G401 (cell line): ENCODE data around the gene KIF26B. TPM values are rescaled to one million over a fixed set of nuclear protein-coding genes. Genes with fewer than 3 reads are reported as not detected.
"Not testable (repeated sequence)": the region's sequence is repeated elsewhere in the genome, so short reads cannot be mapped to it uniquely, and the experiment has no call there.

Source experiments
- DNase-seq: peaks from one replicate; pipeline ENCODE4 v3.0.0-alpha.2; 2015; ENCODE audit warnings: low spot score
- in situ Hi-C: cut with HindIII; loops from 2 replicates; pipeline ENCODE4 v1.10.0; 2016; ENCODE audit warnings: low sequenced_read_pairs, mixed read lengths
- total RNA-seq: library from RNA; depleted of rRNA; stranded (reverse); fragments of >200 nt; shearing (Covaris generic); gene quantifications from 2 replicates; pipeline ENCODE4 v1.2.3, GENCODE V29; 2014

Gene KIF26B
- total RNA-seq, 1 experiment from 2014 or later: 9.8 TPM

GRCh38 chr1:245698860-245699259 is 544.1 kb downstream of the KIF26B start:
- DNase-seq: no peak
- in situ Hi-C loops: no loop called here

- DNase-seq: no peak
- in situ Hi-C loops: no loop called here
These were observed 545.8 kb downstream of the KIF26B start for GRCh38 chr1:245700631-245701030.

GRCh38 chr1:245701631-245702030 is 546.8 kb downstream of the KIF26B start:
- DNase-seq: no peak
- in situ Hi-C loops: no loop called here

GRCh38 chr1:245702346-245702745 is 547.6 kb downstream of the KIF26B start:
- in situ Hi-C loops: no loop called here
- DNase-seq: no peak

- in situ Hi-C loops: no loop called here
- DNase-seq: no peak
These were observed 549.6 kb downstream of the KIF26B start for GRCh38 chr1:245704341-245704740.

GRCh38 chr1:245704765-245705164 is 550.0 kb downstream of the KIF26B start:
- DNase-seq: no peak
- in situ Hi-C loops: no loop called here

GRCh38 chr1:245707941-245708340 is 553.2 kb downstream of the KIF26B start:
- DNase-seq: no peak
- in situ Hi-C loops: no loop called here

GRCh38 chr1:245710961-245711903 is 556.4 kb downstream of the KIF26B start:
- in situ Hi-C loops: no loop called here
- no peak for DNase-seq

GRCh38 chr1:245714027-245714426 is 559.2 kb downstream of the KIF26B start:
- in situ Hi-C loops, DNase-seq: not testable (repeated sequence)

GRCh38 chr1:245715291-245715701 is 560.5 kb downstream of the KIF26B start:
- DNase-seq: no peak
- in situ Hi-C loops: no loop called here

GRCh38 chr1:245715970-245716369 is 561.2 kb downstream of the KIF26B start:
- in situ Hi-C loops: no loop called here
- DNase-seq: no peak

GRCh38 chr1:245716561-245716960 is 561.8 kb downstream of the KIF26B start:
- no peak for DNase-seq
- in situ Hi-C loops: no loop called here

- in situ Hi-C loops: no loop called here
- DNase-seq: no peak
These were observed 562.8 kb downstream of the KIF26B start for GRCh38 chr1:245717611-245718010.

- DNase-seq: no peak
- in situ Hi-C loops: no loop called here
These were observed 563.3 kb downstream of the KIF26B start for GRCh38 chr1:245718123-245718522.

- in situ Hi-C loops: no loop called here
- DNase-seq: no peak
These were observed 564.2 kb downstream of the KIF26B start for GRCh38 chr1:245718951-245719350.

GRCh38 chr1:245721488-245721887 is 566.7 kb downstream of the KIF26B start:
- in situ Hi-C loops: no loop called here

GRCh38 chr1:245728035-245728434 is 573.2 kb downstream of the KIF26B start:
- in situ Hi-C loops, DNase-seq: not testable (repeated sequence)

More at GRCh38 chr1:245721488-245721887, 566.7 kb downstream of the KIF26B start:
- DNase-seq: no peak

- in situ Hi-C loops: no loop called here
- no peak for DNase-seq
These were observed 576.0 kb downstream of the KIF26B start for GRCh38 chr1:245730801-245731200.

- in situ Hi-C loops, DNase-seq: not testable (repeated sequence)
These were observed 585.6 kb downstream of the KIF26B start for GRCh38 chr1:245740336-245740735.

GRCh38 chr1:245742896-245743295 is 588.1 kb downstream of the KIF26B start:
- in situ Hi-C loops: no loop called here
- DNase-seq: peak; percentile 18

- no peak for DNase-seq
- in situ Hi-C loops: no loop called here
These were observed 593.5 kb downstream of the KIF26B start for GRCh38 chr1:245748240-245748639.
